Stimulated activated naive CD4-positive, alpha-beta T cell treated with Interleukin-2 at 50 U/mL for 16 hours (primary cell): ENCODE measurements around the gene NPIPB12.
"Not testable (repeated sequence)": the region's sequence is repeated elsewhere in the genome, so short reads cannot be mapped to it uniquely, and the experiment has no call there.

Source experiments
- DNase-seq: peaks from one replicate; lab custom pipeline; 2025; lab: John Stamatoyannopoulos, UW

Gene NPIPB12

GRCh38 chr16:29506308-29506707 is at the start of gene NPIPB12:
Gene NPIPB12, minus strand, starts transcription at chr16:29506408.
- not testable (repeated sequence) for DNase-seq

GRCh38 chr16:29521520-29521919 is 15.3 kb upstream of the NPIPB12 start:
- DNase-seq = not testable (repeated sequence)

GRCh38 chr16:29482276-29482675 is 23.9 kb downstream of the NPIPB12 start:
- not testable (repeated sequence) for DNase-seq

- not testable (repeated sequence) for DNase-seq
Observed at GRCh38 chr16:29472065-29472464, 34.1 kb downstream of the NPIPB12 start.

- DNase-seq = not testable (repeated sequence)
Observed at GRCh38 chr16:29469660-29470059, 36.5 kb downstream of the NPIPB12 start.

GRCh38 chr16:29467654-29468366 is 38.4 kb downstream of the NPIPB12 start:
- not testable (repeated sequence) for DNase-seq

- DNase-seq = not testable (repeated sequence)
Observed at GRCh38 chr16:29466904-29467303, 39.3 kb downstream of the NPIPB12 start.

- not testable (repeated sequence) for DNase-seq
Observed at GRCh38 chr16:29465985-29466824, 40.0 kb downstream of the NPIPB12 start.

- DNase-seq = not testable (repeated sequence)
Observed at GRCh38 chr16:29460647-29461030, 45.6 kb downstream of the NPIPB12 start.

GRCh38 chr16:29459706-29460646 is 46.2 kb downstream of the NPIPB12 start, which contains the start of gene SULT1A4:
Gene SULT1A4, plus strand, starts transcription at chr16:29459913. Its CDS starts 1,473 bp downstream, at chr16:29461386.
- not testable (repeated sequence) for DNase-seq

GRCh38 chr16:29457660-29458059 is 48.5 kb downstream of the NPIPB12 start:
- not testable (repeated sequence) for DNase-seq

- not testable (repeated sequence) for DNase-seq
Observed at GRCh38 chr16:29454828-29455227, 51.4 kb downstream of the NPIPB12 start.

- DNase-seq = not testable (repeated sequence)
Observed at GRCh38 chr16:29454269-29454668, 51.9 kb downstream of the NPIPB12 start, which contains the start of the genes BOLA2 and SLX1B. Gene BOLA2, minus strand, starts transcription at chr16:29454351. Its CDS starts 98 bp downstream, at chr16:29454253. Gene SLX1B, plus strand, starts transcription at chr16:29454533.

GRCh38 chr16:29453754-29454153 is 52.5 kb downstream of the NPIPB12 start:
- DNase-seq = not testable (repeated sequence)
